PC-9 (cell line): ENCODE data around the gene FAM120B. TPM values are rescaled to one million over a fixed set of nuclear protein-coding genes. Genes with fewer than 3 reads are reported as not detected.

Source experiments
- BruUV-seq: library from RNA; stranded (reverse); fragments of 400-500 nt; replicated peaks from 2 replicates; lab custom pipeline; 2021; lab: Mats Ljungman, UMichigan
- CTCF ChIA-PET: fragments of 300-600 bp; sonication (Branson Sonifier 250); formaldehyde crosslinking; loops from one replicate; lab custom pipeline; 2022; ENCODE audit warnings: antibody characterized with exemption; lab: Charles Lee
- POLR2A ChIA-PET: fragments of 300-600 bp; sonication (Branson Sonifier 250); formaldehyde crosslinking; loops from one replicate; lab custom pipeline; 2022; ENCODE audit warnings: antibody characterized with exemption; ENCODE audit not compliant: unreplicated experiment; lab: Charles Lee
- DNase-seq, 2 experiments: peaks; one replicate each; pipeline versions ENCODE4 v3.0.0 to v3.0.0-alpha.2; 2015 to 2022; ENCODE audit warnings: mixed read lengths in 1 of 2
- H2AFZ ChIP-seq: fragments of 200-600 bp; sonication (generic); 2 replicates; pipeline ENCODE4 v1.8.1; 2017; ENCODE audit warnings: antibody characterized with exemption
- H3F3A ChIP-seq: fragments of 200-600 bp; sonication (generic); 2 replicates; pipeline ENCODE4 v1.8.1; 2017; ENCODE audit warnings: antibody characterized with exemption, mild to moderate bottlenecking, low read depth; ENCODE audit not compliant: insufficient read depth
- H3K27ac ChIP-seq: fragments of 200-600 bp; sonication (generic); 2 replicates; pipeline ENCODE4 v1.6.1; 2016; ENCODE audit warnings: mixed run types
- H3K27me3 ChIP-seq: fragments of 200-600 bp; sonication (generic); 2 replicates; pipeline ENCODE4 v1.6.1; 2016; ENCODE audit warnings: low read depth, mixed run types; ENCODE audit not compliant: insufficient read depth
- H3K36me3 ChIP-seq: fragments of 200-600 bp; sonication (generic); 2 replicates; pipeline ENCODE4 v1.6.1; 2016; ENCODE audit warnings: low read depth, mixed run types
- H3K4me1 ChIP-seq: fragments of 200-600 bp; sonication (generic); replicated peaks from 2 replicates; pipeline ENCODE4 v1.6.1; 2016; ENCODE audit warnings: mixed run types; ENCODE audit not compliant: insufficient read depth
- H3K4me2 ChIP-seq: fragments of 200-600 bp; sonication (generic); 2 replicates; pipeline ENCODE4 v1.6.1; 2017; ENCODE audit warnings: mixed run types
- H3K4me3 ChIP-seq: fragments of 200-600 bp; sonication (generic); 2 replicates; pipeline ENCODE4 v1.6.1; 2016; ENCODE audit warnings: mixed run types
- H3K79me2 ChIP-seq: fragments of 200-600 bp; sonication (generic); 2 replicates; pipeline ENCODE4 v1.6.1; 2017; ENCODE audit warnings: low read depth, mixed run types
- H3K9me2 ChIP-seq: fragments of 200-600 bp; sonication (generic); 2 replicates; pipeline ENCODE4 v1.8.1; 2017; ENCODE audit warnings: mild to moderate bottlenecking; ENCODE audit not compliant: insufficient read depth
- H3K9me3 ChIP-seq: fragments of 200-600 bp; sonication (generic); 2 replicates; pipeline ENCODE4 v1.8.1; 2016; ENCODE audit warnings: low read depth; ENCODE audit not compliant: insufficient read depth
- H4K20me1 ChIP-seq: fragments of 200-600 bp; sonication (generic); 2 replicates; pipeline ENCODE4 v1.8.1; 2017; ENCODE audit not compliant: insufficient read depth
- EZH2 ChIP-seq: fragments of 200-600 bp; sonication (generic); IDR thresholded peaks from 2 replicates; pipeline ENCODE4 v1.8.0; 2017; ENCODE audit warnings: antibody characterized with exemption, low read depth
- intact Hi-C: fragments of 100-400 bp; cut with micrococcal nuclease; formaldehyde crosslinking; loops from one replicate; pipeline ENCODE4 v1.10.0; 2022; ENCODE audit not compliant: unreplicated experiment
- total RNA-seq: library from RNA; stranded (reverse); gene quantifications from 2 replicates; pipeline ENCODE4 v1.2.3, GENCODE V29; 2021
- TF ChIP-seq, protein P1 (sequence below): fragments of 200-600 bp; sonication (generic); conservative IDR thresholded peaks from 2 replicates; pipeline ENCODE4 v1.6.1; 2017; ENCODE audit warnings: mixed run types, antibody characterized with exemption, mild to moderate bottlenecking, moderate library complexity

Gene FAM120B
- total RNA-seq, 1 experiment from 2014 or later: 14.3 TPM

GRCh38 chr6:170451762-170452651, 145.4 kb downstream of the FAM120B start:
- ChIA-PET CTCF (no interaction called here), POLR2A (no interaction called here)
- no peaks in the 10 kb centered on the region for H3F3A ChIP-seq
- no peaks in the 10 kb centered on the region for H3K36me3 ChIP-seq
- H3K9me3 ChIP-seq: no peaks in the 10 kb centered on the region
- no peaks in the 10 kb centered on the region for H3K9me2 ChIP-seq
- no peak for TF ChIP-seq EZH2
- TF ChIP-seq, protein P1, sequence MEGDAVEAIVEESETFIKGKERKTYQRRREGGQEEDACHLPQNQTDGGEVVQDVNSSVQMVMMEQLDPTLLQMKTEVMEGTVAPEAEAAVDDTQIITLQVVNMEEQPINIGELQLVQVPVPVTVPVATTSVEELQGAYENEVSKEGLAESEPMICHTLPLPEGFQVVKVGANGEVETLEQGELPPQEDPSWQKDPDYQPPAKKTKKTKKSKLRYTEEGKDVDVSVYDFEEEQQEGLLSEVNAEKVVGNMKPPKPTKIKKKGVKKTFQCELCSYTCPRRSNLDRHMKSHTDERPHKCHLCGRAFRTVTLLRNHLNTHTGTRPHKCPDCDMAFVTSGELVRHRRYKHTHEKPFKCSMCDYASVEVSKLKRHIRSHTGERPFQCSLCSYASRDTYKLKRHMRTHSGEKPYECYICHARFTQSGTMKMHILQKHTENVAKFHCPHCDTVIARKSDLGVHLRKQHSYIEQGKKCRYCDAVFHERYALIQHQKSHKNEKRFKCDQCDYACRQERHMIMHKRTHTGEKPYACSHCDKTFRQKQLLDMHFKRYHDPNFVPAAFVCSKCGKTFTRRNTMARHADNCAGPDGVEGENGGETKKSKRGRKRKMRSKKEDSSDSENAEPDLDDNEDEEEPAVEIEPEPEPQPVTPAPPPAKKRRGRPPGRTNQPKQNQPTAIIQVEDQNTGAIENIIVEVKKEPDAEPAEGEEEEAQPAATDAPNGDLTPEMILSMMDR: no peak
- H2AFZ ChIP-seq: no peak overlapping the region
- no peaks in the 10 kb centered on the region for H3K4me1 ChIP-seq
- DNase-seq: no peak
- BruUV-seq: no TSS peak
- H3K4me3 ChIP-seq: no peak overlapping the region
- H4K20me1 ChIP-seq: no peaks in the 10 kb centered on the region
- intact Hi-C loops: no loop called here
- H3K79me2 ChIP-seq: no peaks in the 10 kb centered on the region
- H3K27ac ChIP-seq: no peak overlapping the region
- H3K4me2 ChIP-seq: no peak overlapping the region
- H3K27me3 ChIP-seq: peaks cover 61% of the 10 kb centered on the region

- DNase-seq: no peak
- TF ChIP-seq, protein P1: no peak
- no peak for TF ChIP-seq EZH2
These were observed 146.4 kb downstream of the FAM120B start for GRCh38 chr6:170452767-170453545.

DNA sequence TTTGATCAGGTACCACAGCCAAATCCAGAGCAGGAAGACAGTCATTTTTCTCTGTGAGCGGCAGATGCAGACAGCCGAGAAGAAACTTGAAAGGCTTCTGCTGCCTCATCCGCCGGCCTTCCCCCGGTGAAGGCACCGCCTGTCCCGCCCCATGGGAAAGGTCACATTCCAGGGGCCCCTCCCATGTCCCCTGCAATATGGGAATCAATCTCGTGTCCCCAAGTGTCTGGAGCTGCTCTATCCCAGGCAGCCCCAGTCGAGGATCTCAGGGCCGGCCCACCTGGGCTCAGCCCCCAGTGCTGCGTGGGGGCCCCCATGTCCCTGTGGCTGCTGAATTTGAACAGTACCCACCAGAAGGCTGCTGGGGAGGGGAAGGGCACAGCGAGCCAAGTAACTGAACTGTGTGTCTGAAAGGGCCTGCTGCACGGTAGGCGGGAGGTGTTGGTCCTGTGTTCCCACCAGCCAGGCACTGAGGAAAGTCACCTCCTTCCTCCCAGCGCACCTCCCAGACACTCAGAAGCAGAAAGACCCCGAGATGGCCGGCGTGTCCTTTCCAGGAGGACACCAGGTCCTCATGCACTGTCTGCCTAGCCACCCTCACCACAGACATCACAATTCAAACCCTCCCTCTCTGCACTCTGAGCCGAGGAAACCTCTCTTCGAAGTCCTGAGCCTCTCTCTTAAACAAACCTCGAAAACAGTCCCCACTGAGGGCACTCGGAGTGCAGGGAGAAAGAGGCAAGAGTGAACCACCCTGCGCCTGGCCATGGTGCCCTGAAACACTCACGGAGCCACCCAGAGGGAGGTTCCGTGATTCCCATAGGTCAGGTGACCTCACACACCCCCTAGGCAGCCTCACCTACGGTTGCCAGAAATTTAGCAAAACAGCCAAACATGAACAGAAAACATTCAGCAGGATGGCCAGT, 147.3 kb downstream of the FAM120B start:
- CTCF ChIA-PET: no interaction called here
- Histone ChIP-seq H2AFZ (no peak overlapping the region), H3F3A (no peaks in the 10 kb centered on the region), H3K4me3 (no peak overlapping the region), H3K79me2 (no peaks in the 10 kb centered on the region), H3K4me1 (no peaks in the 10 kb centered on the region), H3K27me3 (peaks cover 50% of the 10 kb centered on the region), H3K27ac (no peak overlapping the region), H3K36me3 (no peaks in the 10 kb centered on the region), H3K9me2 (no peaks in the 10 kb centered on the region), H3K9me3 (no peaks in the 10 kb centered on the region), H3K4me2 (no peak overlapping the region), H4K20me1 (no peaks in the 10 kb centered on the region)
- POLR2A ChIA-PET: no interaction called here
- intact Hi-C loops: no loop called here
- BruUV-seq: no TSS peak
- DNase-seq: no peak
- TF ChIP-seq, protein P1: no peak
- TF ChIP-seq EZH2: no peak

More at GRCh38 chr6:170452767-170453545, 146.4 kb downstream of the FAM120B start:
- Histone ChIP-seq H3K27me3 (peaks cover 58% of the 10 kb centered on the region), H3F3A (no peaks in the 10 kb centered on the region), H3K79me2 (no peaks in the 10 kb centered on the region), H4K20me1 (no peaks in the 10 kb centered on the region), H3K27ac (no peak overlapping the region), H3K4me3 (no peak overlapping the region), H3K4me1 (no peaks in the 10 kb centered on the region), H3K36me3 (no peaks in the 10 kb centered on the region), H3K9me2 (no peaks in the 10 kb centered on the region), H3K4me2 (no peak overlapping the region), H3K9me3 (no peaks in the 10 kb centered on the region), H2AFZ (no peak overlapping the region)
- CTCF ChIA-PET: no interaction called here
- POLR2A ChIA-PET: no interaction called here
- intact Hi-C loops: no loop called here
- no TSS peak for BruUV-seq
